Heart right ventricle (tissue), 16 donors: ENCODE results near the gene PABPC4L. TPM values are rescaled to one million over a fixed set of nuclear protein-coding genes. Genes with fewer than 3 reads are reported as not detected.

ENCODE experiments used
- ATAC-seq, 8 donors: fragments of 200-7000 bp; cut with Tn5 transposase; one replicate each; pipeline ENCODE4 v1.9.1; 2020; ENCODE audit warnings: mild to moderate bottlenecking in 8 of 8, moderate library complexity in 8 of 8, moderate number of reproducible peaks in 1 of 8
- DNase-seq, 2 donors: peaks; one replicate each; pipeline ENCODE4 v3.0.0-alpha.2; 2020
- H3K27ac ChIP-seq, 10 donors: fragments of 200-600 bp; sonication (generic) in 2 of 10; one replicate each; pipeline versions ENCODE4 v1.5.0 to v1.8.0; 2020 to 2022; ENCODE audit warnings: mild to moderate bottlenecking in 3 of 10
- H3K27me3 ChIP-seq, 7 donors: fragments of 200-600 bp; one replicate each; pipeline ENCODE4 v1.8.0; 2021 to 2022; ENCODE audit warnings: mild to moderate bottlenecking in 2 of 7
- H3K36me3 ChIP-seq, 9 donors: fragments of 200-600 bp; sonication (generic) in 1 of 9; one replicate each; pipeline versions ENCODE4 v1.5.0 to v1.8.0; 2020 to 2022; ENCODE audit warnings: mild to moderate bottlenecking in 2 of 9
- H3K4me1 ChIP-seq, 9 donors: fragments of 200-600 bp; sonication (generic) in 1 of 9; one replicate each; pipeline versions ENCODE4 v1.5.0 to v1.8.0; 2020 to 2022; ENCODE audit warnings: mild to moderate bottlenecking in 4 of 9
- H3K4me3 ChIP-seq, 10 donors: fragments of 200-600 bp; sonication (generic) in 2 of 10; one replicate each; pipeline versions ENCODE4 v1.5.0 to v1.8.0; 2020 to 2022; ENCODE audit warnings: mild to moderate bottlenecking in 7 of 10, moderate library complexity in 2 of 10
- H3K9me3 ChIP-seq, 11 donors: fragments of 200-600 bp in 10 of 11; sonication (generic) in 2 of 11; one replicate each; pipeline versions ENCODE4 v1.5.0 to v1.8.0; 2013 to 2022; ENCODE audit warnings: mild to moderate bottlenecking in 2 of 11, control low read depth in 1 of 11, moderate library complexity in 1 of 11
- CTCF ChIP-seq, 9 donors: fragments of 200-600 bp; sonication (generic) in 2 of 9; IDR thresholded peaks; one replicate each; pipeline versions ENCODE4 v1.5.0 to v1.8.0; 2021 to 2022; ENCODE audit warnings: antibody characterized with exemption in 9 of 9, mild to moderate bottlenecking in 5 of 9, moderate library complexity in 1 of 9
- WGBS, 2 donors: extraction: QIAGEN DNeasy Blood & Tissue Kit; methylation state at CpG; one replicate each; pipeline ENCODE4 v1.1.7; 2013; ENCODE audit warnings: inconsistent platforms in 1 of 2; 5-methylcytosine and 5-hydroxymethylcytosine counted together
- intact Hi-C, 10 donors: fragments of 100-400 bp; cut with DNase I; formaldehyde crosslinking; loops; one replicate each; pipeline versions ENCODE4 v1.11.1 to v1.14.2; 2022
- polyA plus RNA-seq, 2 donors: library from polyadenylated mRNA; stranded (reverse); fragments of 200-250 nt; gene quantifications; one replicate each; pipeline ENCODE4 v1.2.3, GENCODE V29; 2013
- total RNA-seq, 10 donors: library from RNA; stranded (reverse); fragmentation: NEBNext Ultra II Directional in 3 of 10; extraction: Animal tissue kit (Norgen Biotek cat#: 25700) in 3 of 10; gene quantifications; one replicate each; pipeline versions ENCODE4 v1.2.1 to v1.2.4, GENCODE V29; 2021 to 2023
- donor health status: Arrhythmogenic right ventricular cardiomyopathy.
- donor health status: ischemic (EF 13 %, LVEDD 7.1; RV severe dilation, severe dysfunction).
- donor health status: healthy with polysubstance abuse.
- donor health status: DM: no; HTN: yes; CAD: no.
- donor health status: DM: no; HTN: no; CAD: no.
- donor health status: ischemic (EF 25% LVEDD 6.9; RV normal size, moderate dysfunction).
- donor health status: ischemic (EF 25% LVEDD 5.7; RV mildly dilated, moderate dysfunction).
- donor health status: healthy.
- donor health status: DM: yes; HTN: yes; CAD: no.
- donor health status: Ischemic cardiomyopathy.
- donor health status: ischemic (EF 35%, LVEDD 5.7; RV mildly dilated, moderate dysfunction).
- donor health status: nonischemic (EF 11% LVEDD 7.7; RV severe dilation, severe dysfunction).
- donor health status: DM: yes; HTN: yes; CAD: no.
- donor health status: PGD.
- donor health status: ischemic (EF 29% LVEDD 5.4; RV normal size, mild dysfunction).
- donor health status: nonischemic (EF 23%, LVEDD 6.1; RV moderate dilation, normal function).

The PABPC4L gene
- total and polyA plus RNA-seq, 12 donors = 0.38 to 1.1 (median 0.60) TPM

- H3K9me3 ChIP-seq = no peaks in the 10 kb centered on the region
- ATAC-seq = peak in 5 of 8 donors; percentile 5 to 47 (median 39)
- DNase-seq = peak; percentile 6 to 15
- TF ChIP-seq CTCF (IDR thresholded peaks at IDR 0.05) = no peak
- H3K4me1 ChIP-seq = peaks cover 0 to 43% (median 11%) of the 10 kb centered on the region in 9 donors
- no peaks in the 10 kb centered on the region for H3K36me3 ChIP-seq
- intact Hi-C loops = no loop called here
- 42 to 44% methylated on average over 10 of the region's 10 CpGs for WGBS, 2 donors
- H3K27me3 ChIP-seq = peaks cover 0 to 14% (median 0%) of the 10 kb centered on the region in 7 donors
- peak overlapping the region; percentile 30 to 93 (median 85) for H3K27ac ChIP-seq
- peak overlapping the region; percentile 44 to 73 (median 67) for H3K4me3 ChIP-seq
Observed at GRCh38 chr4:134200811-134201215, 776 bp downstream of the PABPC4L start.

GRCh38 chr4:134189949-134190348 is 11.6 kb downstream of the PABPC4L start:
- no peak overlapping the region for H3K27ac ChIP-seq
- DNase-seq = no peak
- peaks cover 0 to 35% (median 0%) of the 10 kb centered on the region in 11 donors for H3K9me3 ChIP-seq
- WGBS, 2 donors = 0 to 68% methylated on average over 1 of the region's 1 CpG
- H3K36me3 ChIP-seq = no peaks in the 10 kb centered on the region
- no peak overlapping the region for H3K4me3 ChIP-seq
- TF ChIP-seq CTCF (IDR thresholded peaks at IDR 0.05) = no peak
- H3K27me3 ChIP-seq = no peaks in the 10 kb centered on the region
- intact Hi-C loops = no loop called here
- no peaks in the 10 kb centered on the region for H3K4me1 ChIP-seq
- no peak for ATAC-seq

GRCh38 chr4:134189480-134189879 is 12.1 kb downstream of the PABPC4L start:
- Histone ChIP-seq H3K27me3 (no peaks in the 10 kb centered on the region), H3K4me3 (no peak overlapping the region), H3K9me3 (peaks cover 0 to 37% (median 4%) of the 10 kb centered on the region in 11 donors), H3K36me3 (no peaks in the 10 kb centered on the region), H3K4me1 (no peaks in the 10 kb centered on the region), H3K27ac (no peak overlapping the region)
- no peak for TF ChIP-seq CTCF (IDR thresholded peaks at IDR 0.05)
- DNase-seq (no peak), ATAC-seq (no peak)
- intact Hi-C loops = no loop called here
- 72 to 84% methylated on average over 1 of the region's 1 CpG for WGBS, 2 donors

GRCh38 chr4:134178706-134179105 is 22.9 kb downstream of the PABPC4L start:
- intact Hi-C loops = no loop called here
- Histone ChIP-seq H3K27me3 (no peaks in the 10 kb centered on the region), H3K4me3 (no peak overlapping the region), H3K9me3 (peaks cover 0 to 46% (median 11%) of the 10 kb centered on the region in 11 donors), H3K36me3 (no peaks in the 10 kb centered on the region), H3K4me1 (no peaks in the 10 kb centered on the region), H3K27ac (no peak overlapping the region)
- no peak for TF ChIP-seq CTCF (IDR thresholded peaks at IDR 0.05)
- ATAC-seq = no peak
- DNase-seq = no peak
